NCI-H748 (cell line): Measurements from ENCODE around the gene IL17C.

Experiments
- DNase-seq: peaks from one replicate; lab custom pipeline; 2025; ENCODE audit not compliant: unreplicated experiment; lab: John Stamatoyannopoulos, UW

IL17C gene

DNA sequence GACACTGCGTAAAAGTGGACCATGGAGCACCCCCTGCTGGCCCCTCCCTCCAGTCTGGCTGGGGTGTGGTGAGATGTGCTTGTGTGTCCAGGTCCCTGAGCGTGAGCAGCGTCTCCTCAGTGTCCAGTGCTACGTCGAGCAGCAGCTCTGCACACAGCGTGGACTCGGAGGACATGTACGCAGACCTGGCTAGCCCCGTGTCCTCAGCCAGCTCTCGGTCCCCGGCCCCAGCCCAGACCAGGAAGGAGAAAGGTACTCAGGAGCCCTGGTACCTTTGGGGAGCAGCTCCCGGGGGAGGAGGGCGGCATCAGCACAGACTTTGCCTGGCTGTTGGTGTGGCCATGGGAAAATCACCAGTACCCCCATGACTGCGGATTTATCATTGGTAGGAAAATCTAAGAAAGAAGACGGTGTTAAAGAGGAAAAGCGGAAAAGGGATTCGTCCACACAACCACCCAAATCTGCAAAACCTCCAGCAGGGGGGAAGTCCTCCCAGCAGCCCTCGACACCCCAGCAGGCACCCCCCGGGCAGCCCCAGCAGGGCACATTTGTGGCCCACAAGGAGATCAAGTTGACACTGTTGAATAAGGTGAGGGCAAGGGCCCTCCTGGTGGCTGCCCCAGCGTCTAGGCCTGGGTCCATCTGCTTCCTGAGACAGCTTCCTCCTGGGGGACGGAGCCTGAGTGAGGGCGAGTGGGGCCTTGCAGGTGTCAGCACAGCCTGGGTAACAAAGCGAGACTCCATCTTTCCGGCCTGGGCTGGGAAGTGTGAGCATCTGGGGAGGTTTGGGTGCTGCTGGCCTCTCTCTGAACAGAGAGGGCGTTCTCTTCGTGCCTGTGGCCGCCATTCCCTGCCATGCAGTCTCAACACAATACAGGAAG lies 10.6 kb upstream of the IL17C start:
- DNase-seq: no peak

DNA sequence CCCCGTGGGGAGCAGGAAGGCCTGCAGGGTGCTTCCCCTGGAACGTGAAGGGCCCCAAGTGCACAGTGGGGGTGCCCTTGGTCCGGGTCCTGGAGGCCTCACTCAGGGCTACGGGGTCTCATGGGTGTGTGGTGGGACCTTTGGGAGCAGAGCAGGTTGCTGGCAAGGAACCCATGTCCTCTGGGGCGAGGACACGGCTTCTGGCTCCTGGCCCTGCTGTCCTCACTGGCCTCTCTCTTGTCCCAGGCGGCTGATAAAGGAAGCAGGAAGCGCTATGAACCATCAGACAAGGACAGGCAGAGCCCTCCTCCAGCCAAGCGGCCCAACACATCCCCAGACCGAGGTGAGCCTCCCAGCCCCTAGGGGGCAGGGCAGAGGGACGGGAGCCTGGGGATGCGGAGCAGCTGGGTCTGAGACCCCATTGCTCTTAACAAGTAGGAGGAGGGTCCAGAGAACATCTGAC lies 9.8 kb upstream of the IL17C start:
- peak; percentile 2 for DNase-seq

GRCh38 chr16:88629835-88630234 lies 8.5 kb upstream of the IL17C start:
- no peak for DNase-seq

GRCh38 chr16:88630433-88630832 lies 7.9 kb upstream of the IL17C start:
- no peak for DNase-seq

GRCh38 chr16:88630941-88631340 lies 7.4 kb upstream of the IL17C start:
- DNase-seq: no peak

- no peak for DNase-seq
Observed at GRCh38 chr16:88631384-88631783, 7.0 kb upstream of the IL17C start.

- no peak for DNase-seq
Observed at GRCh38 chr16:88631920-88632586, 6.3 kb upstream of the IL17C start.

DNA sequence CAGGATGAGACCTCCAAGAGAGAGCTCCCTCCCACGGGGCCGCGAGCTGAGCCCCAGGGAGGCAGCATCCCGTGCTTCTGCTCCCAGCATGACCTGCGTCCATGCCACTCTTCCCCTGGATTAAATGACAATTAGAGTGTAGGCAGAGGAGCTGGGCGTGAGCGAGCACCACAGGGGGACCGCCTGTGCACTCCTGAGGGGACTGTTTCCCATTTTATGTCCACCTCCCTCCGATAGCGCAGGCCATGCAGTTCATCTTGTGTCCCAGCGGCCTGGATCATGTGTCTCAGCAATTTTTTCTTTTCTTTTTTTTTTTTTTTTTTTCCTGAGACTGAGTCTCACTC lies 5.8 kb upstream of the IL17C start:
- no peak for DNase-seq

- no peak for DNase-seq
Observed at GRCh38 chr16:88633684-88634140, 4.7 kb upstream of the IL17C start.

DNA sequence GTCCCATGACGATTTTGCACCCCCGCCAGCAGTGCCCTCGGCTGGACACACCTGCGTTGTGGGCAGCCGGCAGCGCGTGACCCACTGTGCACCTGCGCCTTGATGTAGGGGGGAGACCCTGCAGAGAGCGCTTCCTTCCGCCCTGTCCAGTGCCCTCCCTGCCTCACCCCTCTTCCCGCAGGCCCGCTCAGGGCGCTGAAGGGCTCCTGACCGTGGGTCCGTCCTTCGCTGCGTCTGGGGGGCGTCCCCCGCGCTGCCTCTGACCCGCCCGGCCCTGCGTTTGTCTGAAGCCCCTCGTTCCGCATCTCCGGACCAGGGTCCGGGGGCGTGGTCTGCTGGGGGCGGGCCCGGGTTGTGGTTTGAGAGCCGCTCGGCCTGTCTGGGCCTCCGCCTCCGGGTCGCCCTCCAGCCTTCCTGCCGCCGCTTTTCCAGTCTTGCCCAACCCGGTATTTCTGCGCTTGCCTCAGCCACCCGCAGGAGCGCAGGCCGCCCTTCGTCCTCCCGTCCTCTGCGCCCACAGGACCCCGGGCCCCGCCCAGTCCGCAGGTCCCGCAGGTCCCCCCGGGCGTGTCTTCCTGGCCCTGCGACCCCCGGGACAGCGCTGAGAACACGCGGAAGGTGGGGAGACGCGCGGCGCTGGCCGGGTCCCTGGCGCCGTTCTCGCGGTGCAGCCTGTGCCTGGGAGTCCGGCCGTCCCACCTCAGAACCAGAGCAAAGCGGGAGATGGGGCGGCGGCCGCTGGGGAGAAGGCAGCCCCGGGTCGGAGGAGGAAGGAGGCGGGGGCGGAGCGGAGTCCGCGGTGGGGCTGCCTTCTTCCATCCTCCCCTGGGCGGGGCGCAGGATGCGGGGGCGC lies 4.0 kb upstream of the IL17C start:
- no peak for DNase-seq

- DNase-seq: no peak
Observed at GRCh38 chr16:88634994-88635670, 3.2 kb upstream of the IL17C start.

GRCh38 chr16:88635671-88636319 lies 2.6 kb upstream of the IL17C start:
- DNase-seq: peak; percentile 62

- no peak for DNase-seq
Observed at GRCh38 chr16:88636488-88637265, 1.7 kb upstream of the IL17C start.

GRCh38 chr16:88639231-88640038 lies 1.1 kb downstream of the IL17C start:
- peak; percentile 31 for DNase-seq

- no peak for DNase-seq
Observed at GRCh38 chr16:88640039-88640495, 1.7 kb downstream of the IL17C start.

GRCh38 chr16:88640498-88641247 lies 2.3 kb downstream of the IL17C start:
- no peak for DNase-seq

- no peak for DNase-seq
Observed at GRCh38 chr16:88642881-88643643, 4.7 kb downstream of the IL17C start.
